Stimulated activated CD4-positive, alpha-beta T cell treated with anti-CD3 and anti-CD28 coated beads, Interleukin-15, amount 100 ng/mL, for 24 hours (primary cell): Measurements from ENCODE around the gene TCP10L.
"Not testable (repeated sequence)": the region's sequence is repeated elsewhere in the genome, so short reads cannot be mapped to it uniquely, and the experiment has no call there.

ENCODE experiments used
- DNase-seq: peaks from one replicate; pipeline ENCODE4 v3.0.0-alpha.2; 2020

The TCP10L gene

DNA sequence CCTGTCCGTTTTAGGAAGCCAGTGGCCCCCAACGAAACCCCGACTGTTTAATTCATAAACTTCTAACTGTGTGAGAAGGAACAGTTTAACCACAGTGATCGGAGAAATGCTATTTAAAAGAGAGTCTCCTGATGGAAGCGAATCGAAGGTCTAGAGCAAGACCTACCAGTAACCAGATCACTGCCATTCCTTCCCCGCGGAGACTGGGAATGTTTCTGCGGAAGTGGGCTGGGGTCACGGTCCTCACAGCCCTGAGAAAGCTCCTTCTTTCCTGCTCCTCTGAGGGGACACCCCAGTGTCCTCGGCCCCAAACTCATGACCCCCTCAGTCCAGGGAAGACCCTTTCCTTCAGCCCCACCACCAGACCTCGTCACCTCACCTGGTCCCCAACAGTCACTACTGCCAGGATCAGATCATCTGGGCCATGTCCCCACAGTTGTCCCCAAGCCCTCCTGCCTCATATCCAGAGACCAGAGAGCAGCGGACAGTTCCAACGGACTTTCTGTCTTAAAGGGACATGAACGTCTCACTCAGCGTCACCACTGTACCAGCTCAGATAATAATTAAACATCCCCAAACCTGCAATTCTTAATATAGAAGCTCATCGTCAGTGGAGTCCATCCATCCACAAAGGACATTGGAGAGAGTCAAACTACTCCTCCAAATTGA lies at the start of gene TCP10L:
Gene TCP10L, minus strand, starts transcription at position 482 of the 669 bp plus-strand sequence. CDS start 1,219 bp downstream, outside the sequence.
- no peak for DNase-seq

DNA sequence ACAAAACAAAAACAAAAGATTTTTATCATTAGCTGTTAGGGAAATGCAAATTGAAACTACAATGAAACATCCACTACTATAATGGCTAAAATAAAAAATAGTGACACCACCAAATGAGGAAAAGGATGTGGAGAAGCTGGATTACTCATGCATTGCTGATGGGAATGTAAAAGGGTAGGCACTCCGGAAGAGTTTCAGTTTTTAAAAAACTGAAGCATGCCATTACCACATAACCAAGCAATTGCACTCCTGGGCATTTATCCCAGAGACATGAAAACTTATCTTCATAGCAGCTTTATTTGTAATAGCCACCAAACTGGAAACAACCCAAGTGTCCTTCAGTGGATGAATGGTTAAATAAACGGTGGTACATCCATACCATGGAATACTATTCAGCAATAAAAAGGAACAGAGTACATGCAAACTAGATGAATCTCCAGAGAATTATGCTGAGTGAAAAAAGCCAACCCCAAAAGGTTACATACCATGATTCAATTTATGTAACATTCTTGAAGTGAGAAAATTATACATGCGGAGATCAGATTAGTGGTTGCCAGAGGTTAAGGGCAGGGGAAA lies 41.4 kb upstream of the TCP10L start:
- DNase-seq: no peak

DNA sequence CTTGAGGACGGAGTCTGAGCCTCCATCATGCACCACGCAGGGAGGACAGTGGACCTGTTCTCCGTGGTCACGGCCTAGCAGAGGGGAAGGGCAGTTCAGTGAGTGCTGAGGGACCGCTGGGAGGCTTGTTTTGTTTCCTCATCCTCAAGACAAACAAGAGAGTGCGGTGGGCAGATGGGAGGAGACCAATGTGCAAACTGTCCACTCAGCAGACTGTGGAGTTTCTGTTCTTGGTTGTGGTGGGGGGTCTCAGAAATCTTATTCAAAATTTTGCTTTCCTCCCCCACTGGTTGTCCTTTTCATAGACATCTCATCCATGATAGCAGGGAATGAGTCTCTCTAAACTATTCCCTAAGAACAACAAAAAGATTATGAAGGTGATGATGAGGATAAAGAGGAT lies 32.9 kb upstream of the TCP10L start:
- not testable (repeated sequence) for DNase-seq

DNA sequence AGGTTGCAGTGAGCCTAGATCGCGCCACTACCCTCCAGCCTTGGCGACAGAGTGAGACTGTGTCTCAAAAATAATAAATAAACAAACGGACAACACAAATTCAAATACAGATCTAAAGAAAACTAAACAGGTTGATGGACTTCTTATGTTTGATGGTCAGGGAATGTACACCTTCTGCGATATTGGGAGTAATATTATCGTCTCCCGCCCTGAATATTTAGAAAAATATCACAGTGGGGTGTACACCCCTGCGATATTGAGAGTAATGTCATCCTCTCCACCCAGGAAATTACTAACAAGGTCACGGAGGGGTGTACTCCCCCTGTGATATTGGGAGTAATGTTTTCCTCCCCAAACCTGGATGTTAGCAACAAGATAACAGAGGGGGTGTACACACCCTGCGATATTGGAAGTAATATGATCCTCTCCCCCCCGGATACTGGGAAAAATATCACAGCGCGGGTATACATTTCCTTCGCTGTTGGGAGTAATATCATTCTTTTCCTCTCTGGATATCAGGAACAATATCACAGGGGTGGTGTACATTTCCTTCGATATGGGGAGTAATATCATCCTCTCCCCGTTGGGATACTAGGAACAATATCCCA lies 28.2 kb upstream of the TCP10L start:
- DNase-seq: no peak

DNA sequence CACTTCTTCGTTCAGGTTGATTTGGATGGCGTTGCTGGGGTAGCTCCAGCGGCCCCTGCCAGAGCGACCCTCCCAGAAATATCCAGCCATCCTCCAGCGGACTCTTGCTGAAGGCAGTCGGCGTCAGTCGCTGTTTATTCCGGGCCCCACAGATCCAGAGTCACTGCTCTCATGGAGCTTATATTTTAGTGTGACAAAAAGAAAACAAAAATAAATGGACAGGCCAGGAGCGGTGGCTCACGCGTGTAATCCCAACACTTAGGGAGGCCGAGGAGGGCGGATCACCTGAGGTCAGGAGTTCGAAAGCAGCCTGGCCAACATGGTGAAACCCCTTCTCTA lies 27.6 kb upstream of the TCP10L start:
- DNase-seq: no peak

DNA sequence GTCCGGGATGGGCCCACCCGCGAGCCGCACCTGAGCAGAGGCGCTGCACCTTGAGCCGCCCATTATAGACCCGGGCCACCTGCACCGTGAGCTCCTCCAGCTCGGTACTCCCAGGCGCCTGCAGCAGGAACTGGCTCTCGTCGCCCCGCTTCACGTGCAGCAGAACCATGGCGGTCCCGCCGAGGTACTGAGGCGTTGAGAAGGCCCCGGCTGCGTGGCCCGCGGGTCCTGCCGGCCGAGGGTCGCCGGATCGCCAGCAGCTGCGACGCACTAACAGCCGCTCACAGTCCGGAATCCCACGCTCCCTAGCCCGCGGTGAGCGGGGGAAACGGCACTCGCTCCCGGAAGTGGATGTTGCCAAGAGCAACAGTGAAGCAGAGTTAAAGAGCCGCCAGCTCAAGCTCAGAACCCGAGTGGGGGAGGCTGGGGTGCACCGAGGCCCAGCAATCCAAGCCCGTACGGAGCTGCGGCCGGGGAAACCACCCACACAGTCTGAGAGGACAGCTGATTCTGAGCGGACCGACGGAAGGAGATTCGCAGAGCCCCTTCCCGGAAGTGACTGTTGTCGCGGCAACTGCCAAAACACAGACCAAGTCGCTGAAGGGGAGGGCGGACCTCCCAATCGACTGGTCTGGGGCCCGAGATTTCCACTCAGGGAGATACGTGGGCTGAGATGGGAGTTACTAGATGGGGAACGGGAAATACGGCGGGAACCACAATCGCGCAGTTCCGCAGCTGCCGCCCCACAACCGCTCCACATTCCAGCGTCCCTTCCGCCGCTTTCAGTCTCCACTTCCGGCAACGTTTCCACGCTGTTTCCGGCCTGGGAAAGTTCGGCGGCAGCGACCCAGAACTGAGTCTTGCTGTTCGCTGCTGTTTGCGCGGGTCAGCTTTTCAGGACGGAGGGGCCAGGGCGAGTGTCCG lies 27.0 kb upstream of the TCP10L start, which contains the start of gene CFAP298:
Gene CFAP298, minus strand, starts transcription at position 303 of the 924 bp plus-strand sequence. Its CDS starts 134 bp downstream, at position 169.
- DNase-seq: peak; percentile 90

DNA sequence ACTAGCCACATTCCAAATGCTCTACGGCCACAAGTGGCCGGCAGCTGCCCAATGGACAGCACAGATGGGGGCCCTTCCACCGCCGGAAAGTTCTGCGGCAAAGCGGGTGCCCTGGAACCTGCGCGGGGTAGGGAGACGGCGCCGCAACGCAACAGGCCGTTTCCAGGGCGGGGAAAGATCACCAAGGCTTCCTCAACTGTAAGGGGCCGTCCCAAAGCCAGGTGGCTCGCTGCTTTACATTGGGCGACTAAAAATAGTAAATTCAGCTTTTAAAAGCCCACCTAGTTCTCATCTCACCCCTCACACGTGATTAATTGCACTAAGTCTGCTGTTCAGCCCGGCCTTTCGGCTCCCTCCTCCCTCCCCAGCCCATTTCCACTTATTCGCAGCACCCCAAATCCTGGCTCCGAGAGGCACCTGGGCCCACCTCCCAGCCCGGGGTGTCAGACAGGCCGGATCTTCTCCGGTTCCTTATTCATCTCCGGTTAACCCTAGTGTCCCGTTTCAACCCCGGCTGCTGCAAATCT lies 26.2 kb upstream of the TCP10L start:
- peak; percentile 62 for DNase-seq

GRCh38 chr21:32610940-32611339 lies 25.6 kb upstream of the TCP10L start:
- not testable (repeated sequence) for DNase-seq

DNA sequence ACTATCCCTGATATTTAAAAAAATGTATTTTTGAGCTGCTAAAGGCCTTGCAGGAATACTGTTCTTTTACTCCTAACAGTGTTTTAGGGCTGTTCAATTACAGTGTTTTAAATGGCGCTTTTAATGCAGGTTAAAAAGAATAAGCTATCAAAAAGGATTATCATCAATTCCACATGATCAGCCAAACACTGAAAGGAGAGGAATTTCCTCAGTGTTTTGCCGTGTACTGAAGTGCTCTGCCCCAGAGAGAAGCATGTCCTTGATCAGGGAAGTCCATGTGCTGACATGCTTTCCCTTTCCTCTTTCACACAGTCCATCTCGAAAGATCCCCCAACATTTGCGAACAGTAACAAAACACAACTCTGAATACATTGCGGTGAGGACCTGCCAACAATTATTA lies 23.5 kb upstream of the TCP10L start:
- DNase-seq: no peak

DNA sequence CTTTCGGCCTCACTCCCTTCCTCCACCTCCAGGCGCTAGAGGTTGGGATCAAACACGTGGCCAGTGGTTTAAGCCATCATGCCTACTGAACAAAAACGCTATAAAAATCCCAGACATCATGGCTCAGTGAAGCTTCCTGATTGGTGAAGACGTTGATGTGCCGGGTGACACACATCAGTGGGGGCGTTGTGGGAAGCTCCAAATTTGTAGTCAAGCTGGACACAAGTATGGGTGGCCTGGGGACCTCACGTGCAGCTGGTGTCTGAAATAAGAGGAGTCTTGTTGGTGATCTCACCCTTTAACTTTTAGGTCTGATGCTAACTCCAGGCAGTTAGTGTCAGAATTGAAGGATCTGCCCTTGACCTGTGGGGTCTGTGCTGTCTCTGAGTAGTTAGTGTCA lies 20.1 kb upstream of the TCP10L start:
- no peak for DNase-seq

GRCh38 chr21:32604464-32604863 lies 19.1 kb upstream of the TCP10L start:
- no peak for DNase-seq

DNA sequence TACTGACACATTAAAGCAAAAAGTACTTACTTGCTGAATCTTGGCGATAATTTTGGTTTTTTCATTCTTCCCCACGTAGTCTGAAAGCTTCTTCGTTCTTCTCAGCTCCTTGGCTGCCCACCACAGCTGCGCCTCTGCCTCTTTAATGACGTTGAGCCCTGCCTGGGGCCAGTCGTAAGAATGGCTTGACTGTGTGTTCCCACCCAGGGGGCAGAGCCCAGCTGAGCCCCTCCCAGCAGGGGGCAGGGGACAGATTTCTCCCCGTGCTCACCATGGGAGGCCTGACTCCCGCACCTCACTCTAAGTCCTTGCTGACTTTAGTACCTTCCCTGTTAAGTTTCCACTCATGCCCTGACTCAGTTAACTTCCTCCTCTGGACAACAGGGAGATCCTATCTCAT lies 17.8 kb upstream of the TCP10L start:
- no peak for DNase-seq

- DNase-seq: no peak
These were observed 16.8 kb upstream of the TCP10L start for GRCh38 chr21:32602099-32602498.

DNA sequence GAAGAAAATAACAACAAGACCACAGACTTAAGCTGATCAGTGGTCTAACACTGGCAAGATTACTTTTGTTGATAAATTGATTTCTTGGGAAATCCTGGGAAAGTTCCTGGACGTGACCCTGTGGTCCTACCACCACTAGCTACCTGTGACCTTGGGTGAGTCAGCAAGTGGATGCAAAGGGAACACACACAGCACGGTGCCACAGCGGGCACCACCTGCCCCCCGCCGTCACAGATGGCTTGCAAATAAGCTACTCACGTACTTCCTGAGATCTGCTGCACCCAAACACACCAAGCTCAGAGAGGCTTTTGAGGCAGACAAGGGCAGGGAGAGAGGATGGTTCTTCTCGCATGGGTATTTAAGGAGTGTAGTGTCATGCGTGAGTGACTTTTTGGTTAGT lies 14.2 kb upstream of the TCP10L start:
- DNase-seq: no peak

- DNase-seq: no peak
These were observed 13.8 kb upstream of the TCP10L start for GRCh38 chr21:32599091-32599490.

DNA sequence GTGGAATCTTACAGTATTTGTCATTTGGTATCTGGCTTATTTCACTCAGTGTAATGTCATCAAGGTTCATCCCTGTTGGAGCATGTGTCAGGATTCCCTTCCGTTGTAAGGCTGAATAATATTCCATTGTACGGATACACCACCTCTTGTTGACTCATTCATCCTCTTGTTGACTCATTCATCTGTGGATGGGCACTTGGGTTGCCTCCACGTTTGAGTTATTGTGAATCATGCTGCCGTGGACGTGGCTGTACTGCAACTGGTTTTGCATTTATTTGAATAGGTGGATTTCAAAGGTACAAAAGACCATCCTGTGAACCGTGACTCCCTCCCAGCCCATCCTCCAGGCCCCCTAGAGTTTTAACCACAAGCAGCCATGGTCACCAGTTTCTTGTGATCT lies 11.9 kb upstream of the TCP10L start:
- DNase-seq: no peak

DNA sequence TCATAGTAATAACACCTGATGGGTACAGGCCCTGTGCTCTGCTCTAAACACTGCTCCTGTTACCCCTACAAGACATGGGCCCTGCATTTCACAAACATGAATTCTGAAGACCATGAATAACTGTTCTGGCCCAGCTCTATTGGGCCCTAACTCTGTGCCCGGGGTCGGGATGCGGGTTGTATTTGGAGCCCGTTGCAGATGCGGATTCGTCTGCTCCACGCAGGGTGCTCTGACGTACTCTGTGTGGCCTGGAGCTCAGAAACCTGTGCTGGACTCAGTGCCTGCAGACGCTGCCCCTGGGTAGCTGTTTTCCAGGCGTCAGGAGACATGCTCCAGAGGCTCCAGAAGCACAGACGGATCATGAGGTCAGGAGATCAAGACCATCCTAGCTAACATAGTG lies 10.1 kb upstream of the TCP10L start:
- no peak for DNase-seq

- no peak for DNase-seq
These were observed 8.4 kb upstream of the TCP10L start for GRCh38 chr21:32593690-32594089.

- no peak for DNase-seq
These were observed 7.7 kb upstream of the TCP10L start for GRCh38 chr21:32592929-32593502.

DNA sequence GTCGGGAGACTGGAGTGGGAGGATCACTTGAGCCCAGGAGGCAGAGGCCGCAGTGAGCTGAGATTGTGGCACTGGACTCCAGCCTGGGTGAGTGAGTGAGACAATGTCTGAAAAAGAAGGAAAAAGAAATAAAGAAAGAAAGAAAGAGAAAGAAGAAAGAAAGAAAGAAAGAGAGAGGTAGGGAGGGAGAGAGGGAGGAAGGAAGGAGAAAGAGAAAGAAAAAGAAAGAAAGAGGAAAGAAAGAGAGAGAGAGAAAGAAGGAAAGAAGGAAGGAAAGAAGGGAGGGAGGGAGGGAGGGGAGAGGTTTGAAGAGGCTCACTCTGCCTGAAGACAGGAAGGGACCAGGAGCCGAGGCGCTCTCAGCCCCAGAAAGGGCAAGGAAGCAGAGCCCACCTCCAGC lies 4.8 kb upstream of the TCP10L start:
- no peak for DNase-seq

- no peak for DNase-seq
These were observed 2.3 kb upstream of the TCP10L start for GRCh38 chr21:32587651-32588050.

GRCh38 chr21:32587120-32587519 lies 1.8 kb upstream of the TCP10L start:
- DNase-seq: no peak

- DNase-seq: no peak
These were observed 647 bp upstream of the TCP10L start for GRCh38 chr21:32585970-32586369.
